Smooth muscle cell of trachea (primary cell): ENCODE results near the gene OR2Y1. TPM values are rescaled to one million over a fixed set of nuclear protein-coding genes. Genes with fewer than 3 reads are reported as not detected.

Source experiments
- total RNA-seq: library from RNA; depleted of rRNA; stranded (reverse); fragments of >200 nt; gene quantifications from 2 replicates; pipeline ENCODE4 v1.2.1, GENCODE V29; 2014

Gene OR2Y1, protein sequence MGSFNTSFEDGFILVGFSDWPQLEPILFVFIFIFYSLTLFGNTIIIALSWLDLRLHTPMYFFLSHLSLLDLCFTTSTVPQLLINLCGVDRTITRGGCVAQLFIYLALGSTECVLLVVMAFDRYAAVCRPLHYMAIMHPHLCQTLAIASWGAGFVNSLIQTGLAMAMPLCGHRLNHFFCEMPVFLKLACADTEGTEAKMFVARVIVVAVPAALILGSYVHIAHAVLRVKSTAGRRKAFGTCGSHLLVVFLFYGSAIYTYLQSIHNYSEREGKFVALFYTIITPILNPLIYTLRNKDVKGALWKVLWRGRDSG
- not detected in 2 replicates for total RNA-seq

DNA sequence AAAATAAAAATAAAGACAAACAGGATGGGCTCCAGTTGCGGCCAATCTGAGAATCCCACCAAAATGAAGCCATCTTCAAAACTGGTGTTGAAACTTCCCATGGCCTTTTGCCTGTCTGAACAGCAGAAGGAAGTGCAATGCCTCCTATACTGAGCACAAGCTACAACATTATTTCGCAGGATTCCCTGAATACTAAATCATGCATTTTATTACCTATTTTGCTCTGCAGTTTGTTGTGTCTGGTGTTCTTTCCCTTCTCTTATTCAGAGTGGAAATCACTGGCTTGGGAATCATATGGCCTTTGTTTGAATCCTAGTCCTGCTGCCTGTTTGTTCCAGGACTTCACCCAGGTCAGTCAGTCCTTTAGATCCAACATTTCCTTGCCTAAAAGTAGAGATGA is at the start of gene OR2Y1:
Gene OR2Y1 (minus strand): TSS at position 101 of the 400 bp plus-strand sequence. CDS start 0 bp downstream, at position 101.

Other genes starting within 250 kb of the OR2Y1 start
- 8.1 and 18.5 TPM in 2 replicates for gene CNOT6, start 245.7 kb downstream of the OR2Y1 start, total RNA-seq
- gene SCGB3A1, start 148.6 kb downstream of the OR2Y1 start, total RNA-seq: not detected in 2 replicates
- gene FLT4, start 90.5 kb downstream of the OR2Y1 start, total RNA-seq: under 0.01 and 0.15 TPM in 2 replicates
- gene MGAT1, start 62.7 kb upstream of the OR2Y1 start, total RNA-seq: 116 and 140 TPM in 2 replicates
- gene ZFP62, start 121.2 kb upstream of the OR2Y1 start, total RNA-seq: 18.5 and 18.8 TPM in 2 replicates
- gene BTNL8, start 159.1 kb upstream of the OR2Y1 start, total RNA-seq: not detected in 2 replicates
- gene BTNL3, start 248.8 kb upstream of the OR2Y1 start, total RNA-seq: not detected in 2 replicates